Activated CD8-positive, alpha-beta memory T cell treated with anti-CD3 and anti-CD28 coated beads, Interleukin-2, amount 50 U/mL, for 24 hours (primary cell): Measurements from ENCODE around the gene SGIP1.

Source experiments
- DNase-seq: peaks from one replicate; pipeline ENCODE4 v3.0.0-alpha.2; 2020; ENCODE audit errors: extremely low read depth

SGIP1 gene

GRCh38 chr1:66606362-66607065 lies 72.6 kb downstream of the SGIP1 start:
- no peak for DNase-seq

GRCh38 chr1:66607458-66607857 lies 73.5 kb downstream of the SGIP1 start:
- no peak for DNase-seq

DNA sequence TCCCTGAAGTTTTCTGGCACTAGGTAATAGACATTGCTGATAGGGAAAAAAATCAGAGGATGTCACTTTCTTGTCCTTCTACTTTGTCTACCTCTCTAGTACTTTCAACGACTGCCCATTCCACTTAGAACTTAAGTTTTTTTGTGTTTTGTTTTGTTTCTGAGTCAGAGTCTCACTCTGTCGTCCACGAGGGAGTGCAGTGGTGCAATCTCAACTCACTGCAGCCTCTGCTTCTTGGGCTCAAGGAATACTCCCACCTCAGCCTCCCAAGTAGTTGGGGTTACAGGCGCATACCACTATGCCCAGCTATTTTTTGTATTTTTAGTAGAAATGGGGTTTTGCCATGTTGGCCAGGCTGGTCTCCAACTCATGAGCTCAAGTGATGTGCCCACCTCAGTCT lies 79.2 kb downstream of the SGIP1 start:
- DNase-seq = no peak

DNA sequence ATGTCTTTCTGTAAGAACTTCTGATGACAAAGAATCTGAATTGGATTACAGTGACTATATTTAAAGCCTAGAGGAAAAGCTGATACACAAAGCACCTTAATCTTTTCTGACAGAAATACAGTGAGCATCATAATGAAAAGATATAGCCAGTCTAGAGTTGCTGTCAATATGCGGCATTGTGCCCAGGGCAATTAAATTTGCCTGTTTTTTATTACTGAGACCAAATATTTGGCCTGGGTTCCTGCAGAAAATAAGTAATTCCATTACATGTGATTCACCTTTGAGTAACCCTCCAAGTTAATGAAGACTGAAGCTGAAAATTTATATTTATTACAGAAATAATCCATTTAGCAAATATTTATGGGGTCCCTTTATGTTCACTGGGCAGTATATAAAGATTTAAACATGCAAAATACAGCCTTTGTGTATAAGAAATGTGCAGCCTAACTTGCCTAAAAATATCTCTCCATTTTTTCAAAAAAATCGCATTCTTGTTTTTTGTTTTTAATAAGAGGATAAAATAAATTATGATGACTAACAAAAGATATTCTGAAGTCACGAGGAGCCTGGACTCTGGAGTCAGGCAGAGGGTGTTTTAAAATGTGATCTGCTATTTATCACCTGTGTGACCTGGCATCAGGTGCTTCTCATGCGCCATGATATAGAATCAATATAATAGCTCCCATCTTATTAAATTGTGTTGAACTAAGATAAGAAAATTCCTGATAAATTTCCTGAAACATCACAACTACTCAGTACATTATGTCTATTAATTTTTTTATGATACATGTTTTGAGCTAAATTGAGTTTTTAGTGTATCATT lies 83.6 kb downstream of the SGIP1 start:
- no peak for DNase-seq

DNA sequence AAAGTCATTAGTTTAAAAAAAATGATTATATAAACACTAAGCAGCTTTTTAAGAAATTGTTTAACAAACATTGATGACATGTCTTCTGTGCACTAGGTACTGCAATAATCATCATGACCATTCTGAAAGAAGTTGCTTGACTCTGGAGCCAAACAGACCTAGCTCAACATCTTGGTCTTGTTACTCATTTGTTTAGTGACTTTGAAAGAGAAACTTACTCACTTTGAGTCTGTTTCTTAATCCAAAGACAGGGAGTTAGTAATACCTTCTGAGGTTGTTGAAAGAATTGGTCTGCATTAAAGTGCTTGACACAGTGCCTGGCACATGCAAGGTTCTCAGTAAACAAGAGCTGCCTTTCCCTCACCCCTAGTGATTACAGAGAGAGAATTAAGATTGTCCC lies 84.4 kb downstream of the SGIP1 start:
- DNase-seq = no peak

- DNase-seq = no peak
Observed at GRCh38 chr1:66623812-66624211, 89.9 kb downstream of the SGIP1 start.

DNA sequence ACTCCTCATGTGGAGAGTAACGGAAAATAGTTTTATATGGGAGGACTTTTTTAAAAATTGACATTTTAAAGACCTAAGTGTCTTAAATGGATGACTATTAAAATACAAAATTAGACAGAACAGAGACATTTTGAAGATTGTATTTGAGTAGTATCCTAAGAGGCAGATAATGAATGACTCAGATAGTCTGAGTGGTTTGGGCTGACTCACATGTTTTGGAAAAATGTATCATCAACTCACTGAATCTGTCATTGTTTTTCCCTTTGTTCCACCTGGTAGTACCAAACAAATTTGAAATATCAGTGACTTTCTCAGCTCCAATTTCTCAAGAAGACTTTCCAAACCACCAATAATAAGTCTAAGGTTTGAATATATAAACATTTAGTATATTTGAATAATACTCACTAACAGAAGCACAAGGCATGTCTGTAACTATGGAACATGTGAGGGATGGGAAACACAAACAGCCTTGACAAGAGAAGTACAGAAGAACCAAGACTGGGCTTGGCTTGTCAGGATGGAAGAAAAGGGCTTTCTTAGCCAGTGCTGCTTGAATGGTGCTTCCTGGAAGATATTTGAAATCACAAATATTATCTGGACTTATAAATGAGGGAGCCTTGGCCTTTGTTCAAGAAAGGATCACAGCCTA lies 90.6 kb downstream of the SGIP1 start:
- no peak for DNase-seq

DNA sequence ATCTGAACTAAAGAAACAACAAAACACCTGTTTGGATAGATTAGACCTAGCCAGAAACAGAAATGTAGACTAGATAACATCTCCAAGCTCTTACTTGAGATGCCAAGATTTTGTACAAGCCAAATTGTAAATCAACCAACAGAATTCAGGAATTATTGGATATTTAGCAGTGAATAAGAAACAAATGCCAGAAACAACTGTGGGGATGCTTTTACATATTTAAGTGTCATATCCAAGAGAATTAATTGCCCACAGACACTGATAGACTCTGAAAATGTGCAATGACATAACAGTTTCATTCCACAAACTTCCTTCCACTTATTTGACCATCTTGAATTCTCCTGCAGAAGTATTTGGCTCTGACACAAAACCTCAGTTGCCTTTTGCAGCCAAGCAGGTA lies 92.3 kb downstream of the SGIP1 start:
- DNase-seq = no peak

DNA sequence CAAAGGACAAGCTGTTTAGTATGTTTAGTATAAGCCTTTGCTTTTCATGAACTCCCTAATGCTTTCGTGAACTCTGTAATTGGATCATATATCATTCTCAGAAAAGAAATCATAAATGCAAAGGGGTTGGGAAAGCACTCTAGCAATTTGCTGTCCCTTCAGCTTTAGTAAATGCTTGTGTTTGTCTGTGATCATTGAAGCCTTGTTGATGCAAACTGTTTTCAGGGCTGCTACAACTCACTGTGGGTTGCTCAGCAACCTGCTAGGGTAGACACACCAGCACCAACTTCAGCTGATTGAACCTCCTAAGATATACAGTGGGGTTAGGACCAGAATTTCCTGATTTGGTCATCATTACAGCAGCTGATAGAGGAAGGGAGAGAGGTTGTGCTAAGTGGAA lies 95.0 kb downstream of the SGIP1 start:
- no peak for DNase-seq

GRCh38 chr1:66633159-66633558 lies 99.2 kb downstream of the SGIP1 start:
- DNase-seq = no peak

DNA sequence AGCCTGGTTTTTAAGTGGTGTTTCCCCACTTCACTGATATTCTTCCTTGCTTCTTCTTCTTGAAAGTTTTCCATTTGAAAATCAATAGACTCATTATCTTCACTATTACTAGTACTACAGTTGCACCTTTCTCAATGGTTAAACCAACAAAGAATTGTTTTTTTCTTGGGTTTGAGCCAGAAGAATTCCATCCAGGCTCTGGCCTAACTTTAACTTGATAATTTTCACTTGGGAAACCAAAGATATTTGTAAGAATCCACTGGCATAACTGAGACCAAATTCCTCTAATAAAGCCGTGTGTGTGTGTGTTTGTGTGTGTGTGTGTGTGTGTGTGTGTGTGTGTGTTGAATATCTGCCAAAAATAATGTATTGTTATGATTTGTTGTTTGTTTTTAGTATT lies 103.2 kb downstream of the SGIP1 start:
- no peak for DNase-seq

DNA sequence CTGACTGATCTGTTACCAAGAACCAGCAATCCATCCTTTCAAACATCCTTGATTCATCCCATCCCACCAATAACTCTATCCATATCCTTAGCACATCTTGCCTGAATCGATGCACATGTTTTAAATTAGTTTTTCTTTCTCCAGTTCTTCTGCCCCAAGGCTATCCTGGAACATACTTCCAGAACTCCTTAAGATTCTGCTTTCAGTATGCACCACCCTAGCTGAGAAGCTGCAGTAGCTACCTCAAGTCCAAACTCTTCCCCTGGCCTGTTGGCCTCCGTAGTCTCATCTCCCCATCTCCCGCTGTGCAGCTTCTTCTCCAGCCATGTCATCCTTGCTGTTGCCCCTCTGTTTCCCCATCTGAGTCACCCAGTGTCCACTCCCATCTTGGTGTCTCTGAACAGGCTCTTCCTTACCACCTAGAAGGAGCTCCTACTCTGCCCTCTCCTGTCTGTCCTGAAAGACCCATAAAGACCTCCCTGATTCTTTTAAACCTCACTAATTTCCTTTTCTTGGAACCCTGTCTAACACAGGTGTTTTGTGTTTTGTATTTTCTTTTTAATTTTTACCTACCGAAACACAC lies 108.0 kb downstream of the SGIP1 start:
- DNase-seq = no peak

DNA sequence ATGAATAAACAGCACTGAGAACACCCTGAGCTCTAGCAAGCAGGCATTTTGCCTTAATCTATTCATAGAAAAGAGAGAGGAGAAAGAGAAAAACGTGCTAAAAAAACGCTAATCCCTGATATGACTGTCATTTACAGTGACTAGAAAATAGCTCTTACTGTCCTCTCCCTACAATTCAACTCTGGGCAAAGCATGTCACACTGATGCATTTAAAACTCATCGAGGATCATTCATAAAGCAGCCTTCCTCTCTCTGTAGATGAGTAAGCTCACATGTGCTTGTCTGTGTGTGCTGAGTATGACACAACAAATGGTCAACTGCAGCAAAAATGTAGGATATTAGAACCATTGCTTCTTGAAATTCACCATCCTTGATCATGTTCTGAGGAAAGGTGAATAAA lies 109.0 kb downstream of the SGIP1 start:
- DNase-seq = no peak

DNA sequence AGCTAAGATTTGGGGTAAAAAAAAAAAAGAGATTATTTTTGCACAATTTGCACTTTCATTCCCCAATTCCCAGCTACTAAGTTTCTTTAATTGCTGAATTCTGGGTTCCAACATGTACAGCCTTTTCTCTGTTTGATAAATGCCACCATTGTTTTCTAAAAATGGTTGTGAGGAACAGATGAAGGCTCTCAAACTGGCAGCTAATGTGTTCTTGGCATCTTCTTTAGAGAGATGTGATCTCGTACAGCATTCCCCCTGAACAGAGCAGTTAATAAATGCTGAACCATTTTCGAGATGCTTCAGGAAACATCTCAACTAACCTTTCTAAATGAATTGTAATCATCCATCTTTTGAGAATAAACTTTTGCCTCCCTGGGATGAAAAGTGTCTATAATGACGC lies 110.4 kb downstream of the SGIP1 start:
- DNase-seq = no peak

DNA sequence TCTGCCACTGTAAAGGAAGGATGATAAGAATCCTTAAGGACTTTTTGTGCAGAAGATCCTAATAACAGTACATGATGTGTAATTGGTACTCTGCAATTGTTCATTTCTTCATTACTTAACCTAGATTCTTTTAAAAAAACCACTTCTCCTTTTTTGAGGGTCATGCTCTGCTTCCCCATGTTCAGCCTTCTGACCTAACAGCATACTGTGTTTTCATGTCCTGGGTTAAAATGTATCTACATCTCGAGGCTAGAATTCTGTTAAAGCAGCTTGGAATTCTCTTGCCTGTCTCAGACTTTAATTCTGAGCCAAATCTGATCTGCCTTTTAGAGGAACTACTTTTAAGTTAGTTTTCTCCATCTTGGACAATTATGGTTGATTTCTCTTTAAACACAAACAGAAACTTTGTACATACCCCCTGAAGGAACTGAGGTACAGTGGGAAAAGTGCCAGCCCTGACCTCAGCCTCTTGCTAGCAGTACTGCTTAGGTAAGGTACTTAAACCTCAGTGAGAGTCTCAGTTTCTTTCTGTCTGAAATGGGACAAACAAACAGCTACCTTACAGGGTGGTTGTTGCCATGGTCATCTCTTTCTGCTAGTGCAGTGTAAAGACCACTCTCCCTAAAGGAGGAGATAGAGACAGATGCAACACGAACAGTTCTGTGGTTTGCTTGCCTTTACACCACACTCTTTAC lies 115.1 kb downstream of the SGIP1 start:
- no peak for DNase-seq

DNA sequence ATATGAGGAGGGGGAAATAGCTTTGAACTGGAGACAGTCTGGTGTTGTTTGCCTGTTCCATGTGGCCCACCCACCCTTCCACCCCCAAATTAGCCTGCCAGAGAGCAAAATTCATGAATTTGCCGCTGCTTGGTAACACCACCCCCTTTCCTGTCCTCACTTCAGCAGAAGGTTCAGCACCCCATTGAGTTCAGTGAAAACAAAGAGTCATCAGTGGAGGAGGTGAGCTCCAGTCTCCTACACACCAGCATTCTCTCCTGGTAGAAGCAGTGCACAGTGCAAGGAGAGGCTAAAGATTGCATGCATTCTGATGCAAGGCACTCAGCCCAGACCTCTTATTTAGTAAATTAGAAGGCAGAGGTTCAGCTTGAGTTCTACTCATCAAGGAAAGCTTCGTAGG lies 118.6 kb downstream of the SGIP1 start:
- DNase-seq = no peak

DNA sequence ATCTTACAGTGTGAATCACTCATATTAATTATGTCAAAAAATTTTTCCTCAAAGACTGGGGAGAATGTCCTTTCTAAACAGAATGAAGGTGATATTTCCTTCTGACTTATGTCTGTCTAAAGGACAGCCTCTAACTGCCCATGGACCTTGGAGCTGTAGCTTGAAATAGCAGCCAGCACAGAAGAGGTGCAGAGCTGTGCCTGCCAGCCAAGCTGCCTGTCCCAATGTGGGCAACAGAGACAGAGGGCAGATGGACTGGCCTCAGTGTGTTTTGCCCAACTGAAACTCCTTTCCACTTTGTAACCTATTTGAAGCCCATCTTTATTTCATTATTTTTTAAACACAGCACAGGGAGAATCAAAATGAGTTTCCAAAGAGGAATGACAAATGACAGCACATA lies 120.7 kb downstream of the SGIP1 start:
- no peak for DNase-seq

DNA sequence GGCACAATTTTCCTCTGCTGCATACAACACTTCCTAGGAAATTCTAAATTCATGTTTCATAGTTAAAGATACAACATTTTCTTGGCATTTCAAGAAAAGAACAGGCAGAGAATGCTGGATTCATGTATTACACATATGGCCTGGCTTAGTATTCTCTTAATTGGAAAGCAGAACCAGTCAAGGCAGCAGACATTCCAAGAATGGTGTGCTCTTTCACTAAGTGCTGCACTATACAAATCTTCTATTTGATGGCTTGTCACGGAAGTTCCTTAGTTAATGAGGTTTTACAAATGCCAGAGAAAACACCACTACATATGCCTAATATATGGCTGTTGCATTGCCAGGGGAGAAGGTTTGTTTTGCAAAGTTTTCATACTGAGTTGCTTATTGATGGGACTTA lies 137.5 kb downstream of the SGIP1 start:
- no peak for DNase-seq

DNA sequence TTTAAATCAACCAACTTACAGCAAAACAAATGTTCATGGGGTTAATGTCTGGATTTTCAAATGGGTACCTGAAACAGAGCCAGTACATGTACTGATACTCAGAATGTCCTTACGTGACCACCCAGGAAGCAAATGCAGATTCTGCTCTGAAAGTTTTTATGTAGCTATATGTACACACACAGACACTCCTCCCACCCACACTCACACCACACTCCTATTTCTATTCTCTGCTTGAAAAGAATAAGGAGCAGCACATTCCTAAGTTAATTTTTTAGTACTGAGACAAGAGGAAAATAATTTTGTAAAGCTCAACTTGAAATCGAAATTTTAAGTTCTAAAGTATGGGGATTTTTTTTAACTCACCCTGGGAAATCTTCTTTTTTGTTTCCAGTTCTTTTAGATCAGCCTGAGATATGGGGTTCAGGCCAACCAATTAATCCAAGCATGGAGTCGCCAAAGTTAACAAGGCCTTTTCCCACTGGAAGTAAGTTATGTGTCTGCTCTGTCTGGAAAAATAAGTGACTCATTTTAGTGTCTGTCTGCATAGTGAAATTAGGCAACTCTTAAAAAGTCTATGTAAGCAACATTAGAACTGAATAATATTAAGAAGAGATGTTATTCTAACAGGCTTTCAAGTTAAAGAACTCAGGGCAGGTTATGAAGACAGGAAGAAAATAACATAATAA lies 142.8 kb downstream of the SGIP1 start:
- DNase-seq = no peak

DNA sequence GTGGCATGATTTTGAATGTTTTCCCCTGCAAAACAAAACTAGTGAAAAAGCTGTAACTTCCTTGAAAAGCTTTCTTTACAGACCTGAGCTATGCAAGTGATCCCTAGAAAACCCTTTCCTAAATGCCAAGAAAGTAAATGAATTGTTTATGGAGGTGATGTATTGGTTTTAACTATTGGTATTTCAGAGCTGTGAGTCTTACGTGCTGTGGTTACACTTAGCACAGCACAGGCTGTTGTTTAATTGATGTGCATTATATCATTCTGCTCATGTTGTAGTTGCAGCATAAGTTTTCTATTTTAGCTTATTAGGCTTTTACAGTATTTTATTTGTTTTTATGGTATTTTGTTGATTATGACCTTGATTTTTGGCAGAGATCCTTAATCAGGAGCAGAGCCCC lies 144.2 kb downstream of the SGIP1 start:
- DNase-seq = no peak

DNA sequence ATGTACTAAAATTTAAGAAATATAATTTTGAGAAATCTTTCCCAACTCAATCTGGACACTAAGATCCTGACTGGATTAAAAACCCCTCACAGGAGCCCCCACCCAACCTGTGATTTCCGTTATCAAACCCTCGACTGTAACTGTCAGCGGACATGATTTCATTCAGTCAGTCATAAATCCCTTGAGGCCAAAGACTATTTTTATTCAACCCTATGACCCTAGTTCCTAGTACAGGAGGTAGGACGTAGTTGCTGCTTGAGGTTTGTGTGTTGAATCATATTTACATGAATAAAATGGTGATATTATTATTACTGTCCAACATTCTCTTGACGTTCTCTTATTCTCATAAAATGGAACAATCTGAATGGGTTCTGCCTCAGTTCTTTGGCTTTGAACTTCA lies 145.2 kb downstream of the SGIP1 start:
- no peak for DNase-seq
